Mucosa of descending colon (tissue), 3 donors: ENCODE results near the gene COL5A3. TPM values are rescaled to one million over a fixed set of nuclear protein-coding genes. Genes with fewer than 3 reads are reported as not detected.

Experiments used
- ATAC-seq: fragments of 200-7000 bp; cut with Tn5 transposase; one replicate; pipeline ENCODE4 v1.9.1; 2020; ENCODE audit warnings: mild to moderate bottlenecking, moderate library complexity
- DNase-seq, 3 donors: peaks; one replicate each; pipeline ENCODE4 v3.0.0-alpha.2; 2020
- H3K36me3 ChIP-seq: fragments of 200-600 bp; one replicate; pipeline ENCODE4 v1.8.0; 2021; ENCODE audit warnings: low read depth, mild to moderate bottlenecking
- H3K4me1 ChIP-seq: fragments of 200-600 bp; one replicate; pipeline ENCODE4 v1.8.0; 2021; ENCODE audit warnings: low read depth, mild to moderate bottlenecking
- H3K4me3 ChIP-seq: fragments of 200-600 bp; one replicate; pipeline ENCODE4 v1.8.0; 2021; ENCODE audit warnings: mild to moderate bottlenecking
- H3K9me3 ChIP-seq: fragments of 200-600 bp; one replicate; pipeline ENCODE4 v1.8.0; 2021; ENCODE audit warnings: mild to moderate bottlenecking
- intact Hi-C, 2 donors: fragments of 100-400 bp; cut with DNase I in 1 of 2; cut with micrococcal nuclease in 1 of 2; formaldehyde crosslinking; loops; one replicate each; pipeline versions ENCODE4 v1.11.0 to v1.11.1; 2022; cut with DNase I, micrococcal nuclease
- total RNA-seq, 3 donors: library from RNA; stranded (reverse); fragmentation: NEBNext Ultra II Directional in 2 of 3; extraction: Animal tissue kit (Norgen Biotek cat#: 25700) in 2 of 3; gene quantifications; one replicate each; pipeline versions ENCODE4 v1.2.1 to v1.2.4, GENCODE V29; 2021 to 2023
- TF ChIP-seq, protein P1 (sequence below): fragments of 200-600 bp; IDR thresholded peaks from one replicate; pipeline ENCODE4 v1.8.0; 2022; ENCODE audit warnings: antibody characterized with exemption, mild to moderate bottlenecking
- donor health status: DM: no; HTN: no; CAD: no; lungs with moderate emphysema.
- donor health status: DM: no; HTN: no; CAD: no.
- donor health status: DM: no; HTN: yes; CAD: no.

Gene COL5A3
- total RNA-seq, 3 donors from 2014 or later: 1.9 to 7.2 (median 5.5) TPM

- TF ChIP-seq, protein P1, sequence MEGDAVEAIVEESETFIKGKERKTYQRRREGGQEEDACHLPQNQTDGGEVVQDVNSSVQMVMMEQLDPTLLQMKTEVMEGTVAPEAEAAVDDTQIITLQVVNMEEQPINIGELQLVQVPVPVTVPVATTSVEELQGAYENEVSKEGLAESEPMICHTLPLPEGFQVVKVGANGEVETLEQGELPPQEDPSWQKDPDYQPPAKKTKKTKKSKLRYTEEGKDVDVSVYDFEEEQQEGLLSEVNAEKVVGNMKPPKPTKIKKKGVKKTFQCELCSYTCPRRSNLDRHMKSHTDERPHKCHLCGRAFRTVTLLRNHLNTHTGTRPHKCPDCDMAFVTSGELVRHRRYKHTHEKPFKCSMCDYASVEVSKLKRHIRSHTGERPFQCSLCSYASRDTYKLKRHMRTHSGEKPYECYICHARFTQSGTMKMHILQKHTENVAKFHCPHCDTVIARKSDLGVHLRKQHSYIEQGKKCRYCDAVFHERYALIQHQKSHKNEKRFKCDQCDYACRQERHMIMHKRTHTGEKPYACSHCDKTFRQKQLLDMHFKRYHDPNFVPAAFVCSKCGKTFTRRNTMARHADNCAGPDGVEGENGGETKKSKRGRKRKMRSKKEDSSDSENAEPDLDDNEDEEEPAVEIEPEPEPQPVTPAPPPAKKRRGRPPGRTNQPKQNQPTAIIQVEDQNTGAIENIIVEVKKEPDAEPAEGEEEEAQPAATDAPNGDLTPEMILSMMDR: no peak
- Histone ChIP-seq H3K4me3 (no peak overlapping the region), H3K36me3 (no peaks in the 10 kb centered on the region), H3K4me1 (no peaks in the 10 kb centered on the region), H3K9me3 (no peaks in the 10 kb centered on the region)
- ATAC-seq (no peak), DNase-seq (no peak)
- intact Hi-C loops: no loop called here
Measured at GRCh38 chr19:9966448-9966847, 43.9 kb downstream of the COL5A3 start.

GRCh38 chr19:9966024-9966423 is 44.3 kb downstream of the COL5A3 start:
- DNase-seq (no peak), ATAC-seq (no peak)
- intact Hi-C loops: no loop called here
- H3K4me3 ChIP-seq: no peak overlapping the region
- no peaks in the 10 kb centered on the region for H3K36me3 ChIP-seq
- no peaks in the 10 kb centered on the region for H3K9me3 ChIP-seq
- TF ChIP-seq, protein P1: no peak
- H3K4me1 ChIP-seq: no peaks in the 10 kb centered on the region

- H3K4me3 ChIP-seq: no peak overlapping the region
- H3K36me3 ChIP-seq: no peaks in the 10 kb centered on the region
- TF ChIP-seq, protein P1: no peak
- no peak for ATAC-seq
- DNase-seq: no peak
- intact Hi-C loops: no loop called here
- H3K4me1 ChIP-seq: no peaks in the 10 kb centered on the region
- H3K9me3 ChIP-seq: no peaks in the 10 kb centered on the region
Measured at GRCh38 chr19:9962623-9963290, 47.5 kb downstream of the COL5A3 start.

GRCh38 chr19:9961103-9961502 is 49.2 kb downstream of the COL5A3 start:
- Histone ChIP-seq H3K4me3 (no peak overlapping the region), H3K9me3 (no peaks in the 10 kb centered on the region), H3K4me1 (no peaks in the 10 kb centered on the region), H3K36me3 (no peaks in the 10 kb centered on the region)
- ATAC-seq (no peak), DNase-seq (no peak)
- intact Hi-C loops: no loop called here
- TF ChIP-seq, protein P1: no peak

GRCh38 chr19:9958379-9958821 is 51.9 kb downstream of the COL5A3 start:
- TF ChIP-seq, protein P1: no peak
- Histone ChIP-seq H3K4me1 (no peaks in the 10 kb centered on the region), H3K9me3 (no peaks in the 10 kb centered on the region), H3K4me3 (no peak overlapping the region), H3K36me3 (no peaks in the 10 kb centered on the region)
- ATAC-seq (no peak), DNase-seq (no peak)
- intact Hi-C loops: no loop called here

GRCh38 chr19:9956956-9957355 is 53.3 kb downstream of the COL5A3 start:
- intact Hi-C loops: no loop called here
- Histone ChIP-seq H3K9me3 (no peaks in the 10 kb centered on the region), H3K4me1 (no peaks in the 10 kb centered on the region), H3K36me3 (no peaks in the 10 kb centered on the region), H3K4me3 (no peak overlapping the region)
- no peak for DNase-seq
- ATAC-seq: no peak
- TF ChIP-seq, protein P1: no peak
